HepG2 (cell line): ENCODE data around the gene TRIM67. TPM values are rescaled to one million over a fixed set of nuclear protein-coding genes. Genes with fewer than 3 reads are reported as not detected.
A peak's percentile ranks its signal among the peaks of the same experiment; 100 is the strongest.

Experiments
- ASH2L ChIP-seq: fragments of 300-600, 200-600 bp; sonication (generic); IDR thresholded peaks from 2 replicates; pipeline ENCODE4 v1.7.0; 2017; ENCODE audit warnings: low read depth, mild to moderate bottlenecking, moderate library complexity, mixed read lengths, low read length; ENCODE audit not compliant: insufficient read length
- BHLHE40 ChIP-seq: IDR thresholded peaks from 2 replicates; pipeline ENCODE4 v1.6.1; 2011; ENCODE audit warnings: low read length, improper control_type of control experiment
- HDAC1 ChIP-seq: sonication (generic); formaldehyde crosslinking; IDR thresholded peaks from 2 replicates; pipeline ENCODE4 v1.5.1; 2020; ENCODE audit warnings: mild to moderate bottlenecking, missing genetic modification reagents
- ISL2 ChIP-seq: sonication (generic); formaldehyde crosslinking; IDR thresholded peaks from 2 replicates; pipeline ENCODE4 v1.5.0; 2020; ENCODE audit warnings: missing genetic modification reagents
- MAFK ChIP-seq, 2 experiments: IDR thresholded peaks in 1 of 2; conservative IDR thresholded peaks in 1 of 2; 2 replicates each; pipeline ENCODE4 v1.6.1; 2011; ENCODE audit warnings: improper control_type of control experiment in 2 of 2, low read length in 2 of 2
- MEIS1 ChIP-seq: sonication (generic); formaldehyde crosslinking; IDR thresholded peaks from 2 replicates; pipeline ENCODE4 v1.9.0; 2021; ENCODE audit warnings: mild to moderate bottlenecking, missing genetic modification reagents, moderate library complexity, borderline replicate concordance
- RXRA ChIP-seq: sonication (generic); formaldehyde crosslinking; IDR thresholded peaks from 2 replicates; pipeline ENCODE4 v1.5.1; 2020; ENCODE audit warnings: missing genetic modification reagents
- ZBTB20 ChIP-seq: sonication (generic); formaldehyde crosslinking; IDR thresholded peaks from 2 replicates; pipeline ENCODE4 v1.8.1; 2023; ENCODE audit warnings: missing genetic modification reagents, low read depth, mild to moderate bottlenecking, borderline replicate concordance
- ZBTB8A ChIP-seq: sonication (generic); formaldehyde crosslinking; IDR thresholded peaks from 2 replicates; pipeline ENCODE4 v1.4.0; 2020; ENCODE audit warnings: mild to moderate bottlenecking, low read depth, missing genetic modification reagents, borderline replicate concordance
- ZNF230 ChIP-seq: sonication (generic); formaldehyde crosslinking; IDR thresholded peaks from 2 replicates; pipeline ENCODE4 v1.4.0; 2020; ENCODE audit warnings: mild to moderate bottlenecking, missing genetic modification reagents
- ZNF451 ChIP-seq: sonication (generic); formaldehyde crosslinking; IDR thresholded peaks from 2 replicates; pipeline ENCODE4 v1.5.0; 2020; ENCODE audit warnings: mild to moderate bottlenecking, missing genetic modification reagents
- ZNF607 ChIP-seq: sonication (generic); formaldehyde crosslinking; IDR thresholded peaks from 2 replicates; pipeline ENCODE4 v1.5.1; 2020; ENCODE audit warnings: missing genetic modification reagents, mild to moderate bottlenecking, borderline replicate concordance
- ZSCAN20 ChIP-seq: sonication (generic); formaldehyde crosslinking; IDR thresholded peaks from 2 replicates; pipeline ENCODE4 v1.4.0; 2020; ENCODE audit warnings: missing genetic modification reagents, mild to moderate bottlenecking, borderline replicate concordance
- ZZZ3 ChIP-seq: sonication (generic); formaldehyde crosslinking; IDR thresholded peaks from 2 replicates; pipeline ENCODE4 v1.4.0; 2020; ENCODE audit warnings: missing genetic modification reagents, mild to moderate bottlenecking, borderline replicate concordance
- polyA plus RNA-seq, 8 experiments: library from polyadenylated mRNA; depleted of rRNA in 3 of 8; stranded (reverse) in 7 of 8; unstranded in 1 of 8; fragments of >200 nt; fragmentation: Illumina TruSeq in 4 of 8; extraction: Trizol in 4 of 8; gene quantifications; 2 replicates each; pipeline versions ENCODE4 v1.2.1 to v1.2.3, GENCODE V29; 2011 to 2016; ENCODE audit warnings: low read depth in 4 of 8, missing spikeins in 1 of 8, mixed read lengths in 1 of 8; ENCODE audit not compliant: insufficient read depth in 1 of 8
- total RNA-seq, 5 experiments: library from RNA; depleted of rRNA; stranded (reverse); fragments of >200 nt; fragmentation: Illumina TruSeq; extraction: Trizol; gene quantifications; 2 replicates each; pipeline ENCODE4 v1.2.3, GENCODE V29; 2016; ENCODE audit warnings: low read depth in 1 of 5
- TF ChIP-seq, protein P1 (sequence below): IDR thresholded peaks from 2 replicates; pipeline ENCODE4 v1.4.0; 2020; ENCODE audit warnings: mild to moderate bottlenecking, missing genetic modification reagents
- TF ChIP-seq, protein P2 (sequence below): sonication (generic); formaldehyde crosslinking; IDR thresholded peaks from 2 replicates; pipeline ENCODE4 v1.8.0; 2022; ENCODE audit warnings: missing genetic modification reagents, low read depth, mild to moderate bottlenecking, borderline replicate concordance
- TF ChIP-seq, protein P3 (sequence below): sonication (generic); formaldehyde crosslinking; conservative IDR thresholded peaks from 2 replicates; pipeline ENCODE4 v1.4.0; 2020; ENCODE audit warnings: mild to moderate bottlenecking, missing genetic modification reagents, moderate library complexity
- TF ChIP-seq, protein P4 (sequence below): sonication (generic); formaldehyde crosslinking; IDR thresholded peaks from 2 replicates; pipeline ENCODE4 v1.9.0; 2021; ENCODE audit warnings: missing genetic modification reagents, borderline replicate concordance

The TRIM67 gene
- total and polyA plus RNA-seq, 2 of the 13 experiments (the other 11 are each of a cell fraction or from before 2014, with no cell fraction given): not detected

DNA sequence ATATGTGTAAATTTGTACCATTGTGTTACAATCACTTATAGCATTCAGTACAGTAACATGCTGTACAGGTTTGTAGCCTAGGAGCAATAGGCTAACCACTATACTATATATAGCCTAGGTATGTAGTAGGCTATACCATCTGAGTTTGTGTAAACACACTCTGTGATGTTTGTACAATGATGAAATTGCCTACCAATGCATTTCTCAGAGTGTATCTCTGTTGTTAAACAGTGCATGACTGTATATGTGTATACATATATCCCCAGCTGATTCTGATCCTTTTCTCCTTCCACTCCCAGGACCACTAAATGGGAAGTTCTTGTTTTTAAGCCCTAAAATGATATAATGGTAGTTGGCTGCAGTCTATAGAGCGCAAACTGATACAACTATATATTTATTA, 86.9 kb downstream of the TRIM67 start (continued):
- TF ChIP-seq ISL2 (CRISPR knock-in tag) (0 out of 2 replicates have a peak, but pooled peaks have one; percentile 22), ZSCAN20 (no peak), ZNF607 (CRISPR knock-in tag) (no peak), ZBTB8A (CRISPR knock-in tag) (no peak), BHLHE40 (no peak), HDAC1 (no peak), MEIS1 (no peak), ASH2L (no peak), MAFK (conservative IDR thresholded peaks at IDR 0.05 in 1 of 2, IDR thresholded peaks at IDR 0.05 in 1 of 2; ENCODE audit: low read length in 2 of 2) (peak; percentile 90 to 93), ZZZ3 (no peak), ZNF451 (CRISPR knock-in tag) (no peak), ZBTB20 (peak; percentile 87; the same call in 1 of the 2 replicates), RXRA (CRISPR knock-in tag) (no peak), ZNF230 (no peak)
- TF ChIP-seq, protein P1, sequence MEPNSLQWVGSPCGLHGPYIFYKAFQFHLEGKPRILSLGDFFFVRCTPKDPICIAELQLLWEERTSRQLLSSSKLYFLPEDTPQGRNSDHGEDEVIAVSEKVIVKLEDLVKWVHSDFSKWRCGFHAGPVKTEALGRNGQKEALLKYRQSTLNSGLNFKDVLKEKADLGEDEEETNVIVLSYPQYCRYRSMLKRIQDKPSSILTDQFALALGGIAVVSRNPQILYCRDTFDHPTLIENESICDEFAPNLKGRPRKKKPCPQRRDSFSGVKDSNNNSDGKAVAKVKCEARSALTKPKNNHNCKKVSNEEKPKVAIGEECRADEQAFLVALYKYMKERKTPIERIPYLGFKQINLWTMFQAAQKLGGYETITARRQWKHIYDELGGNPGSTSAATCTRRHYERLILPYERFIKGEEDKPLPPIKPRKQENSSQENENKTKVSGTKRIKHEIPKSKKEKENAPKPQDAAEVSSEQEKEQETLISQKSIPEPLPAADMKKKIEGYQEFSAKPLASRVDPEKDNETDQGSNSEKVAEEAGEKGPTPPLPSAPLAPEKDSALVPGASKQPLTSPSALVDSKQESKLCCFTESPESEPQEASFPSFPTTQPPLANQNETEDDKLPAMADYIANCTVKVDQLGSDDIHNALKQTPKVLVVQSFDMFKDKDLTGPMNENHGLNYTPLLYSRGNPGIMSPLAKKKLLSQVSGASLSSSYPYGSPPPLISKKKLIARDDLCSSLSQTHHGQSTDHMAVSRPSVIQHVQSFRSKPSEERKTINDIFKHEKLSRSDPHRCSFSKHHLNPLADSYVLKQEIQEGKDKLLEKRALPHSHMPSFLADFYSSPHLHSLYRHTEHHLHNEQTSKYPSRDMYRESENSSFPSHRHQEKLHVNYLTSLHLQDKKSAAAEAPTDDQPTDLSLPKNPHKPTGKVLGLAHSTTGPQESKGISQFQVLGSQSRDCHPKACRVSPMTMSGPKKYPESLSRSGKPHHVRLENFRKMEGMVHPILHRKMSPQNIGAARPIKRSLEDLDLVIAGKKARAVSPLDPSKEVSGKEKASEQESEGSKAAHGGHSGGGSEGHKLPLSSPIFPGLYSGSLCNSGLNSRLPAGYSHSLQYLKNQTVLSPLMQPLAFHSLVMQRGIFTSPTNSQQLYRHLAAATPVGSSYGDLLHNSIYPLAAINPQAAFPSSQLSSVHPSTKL (CRISPR knock-in tag): peak; percentile 57
- TF ChIP-seq, protein P2, sequence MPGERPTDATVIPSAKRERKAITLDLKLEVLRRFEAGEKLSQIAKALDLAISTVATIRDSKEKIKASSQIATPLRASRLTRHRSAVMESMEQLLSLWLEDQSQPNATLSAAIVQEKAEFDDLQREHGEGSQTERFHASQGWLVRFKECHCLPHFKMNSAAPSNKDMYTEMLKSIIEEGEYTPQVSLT (CRISPR knock-in tag): no peak
- TF ChIP-seq, protein P3, sequence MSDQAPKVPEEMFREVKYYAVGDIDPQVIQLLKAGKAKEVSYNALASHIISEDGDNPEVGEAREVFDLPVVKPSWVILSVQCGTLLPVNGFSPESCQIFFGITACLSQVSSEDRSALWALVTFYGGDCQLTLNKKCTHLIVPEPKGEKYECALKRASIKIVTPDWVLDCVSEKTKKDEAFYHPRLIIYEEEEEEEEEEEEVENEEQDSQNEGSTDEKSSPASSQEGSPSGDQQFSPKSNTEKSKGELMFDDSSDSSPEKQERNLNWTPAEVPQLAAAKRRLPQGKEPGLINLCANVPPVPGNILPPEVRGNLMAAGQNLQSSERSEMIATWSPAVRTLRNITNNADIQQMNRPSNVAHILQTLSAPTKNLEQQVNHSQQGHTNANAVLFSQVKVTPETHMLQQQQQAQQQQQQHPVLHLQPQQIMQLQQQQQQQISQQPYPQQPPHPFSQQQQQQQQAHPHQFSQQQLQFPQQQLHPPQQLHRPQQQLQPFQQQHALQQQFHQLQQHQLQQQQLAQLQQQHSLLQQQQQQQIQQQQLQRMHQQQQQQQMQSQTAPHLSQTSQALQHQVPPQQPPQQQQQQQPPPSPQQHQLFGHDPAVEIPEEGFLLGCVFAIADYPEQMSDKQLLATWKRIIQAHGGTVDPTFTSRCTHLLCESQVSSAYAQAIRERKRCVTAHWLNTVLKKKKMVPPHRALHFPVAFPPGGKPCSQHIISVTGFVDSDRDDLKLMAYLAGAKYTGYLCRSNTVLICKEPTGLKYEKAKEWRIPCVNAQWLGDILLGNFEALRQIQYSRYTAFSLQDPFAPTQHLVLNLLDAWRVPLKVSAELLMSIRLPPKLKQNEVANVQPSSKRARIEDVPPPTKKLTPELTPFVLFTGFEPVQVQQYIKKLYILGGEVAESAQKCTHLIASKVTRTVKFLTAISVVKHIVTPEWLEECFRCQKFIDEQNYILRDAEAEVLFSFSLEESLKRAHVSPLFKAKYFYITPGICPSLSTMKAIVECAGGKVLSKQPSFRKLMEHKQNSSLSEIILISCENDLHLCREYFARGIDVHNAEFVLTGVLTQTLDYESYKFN (CRISPR knock-in tag): no peak
- TF ChIP-seq, protein P4, sequence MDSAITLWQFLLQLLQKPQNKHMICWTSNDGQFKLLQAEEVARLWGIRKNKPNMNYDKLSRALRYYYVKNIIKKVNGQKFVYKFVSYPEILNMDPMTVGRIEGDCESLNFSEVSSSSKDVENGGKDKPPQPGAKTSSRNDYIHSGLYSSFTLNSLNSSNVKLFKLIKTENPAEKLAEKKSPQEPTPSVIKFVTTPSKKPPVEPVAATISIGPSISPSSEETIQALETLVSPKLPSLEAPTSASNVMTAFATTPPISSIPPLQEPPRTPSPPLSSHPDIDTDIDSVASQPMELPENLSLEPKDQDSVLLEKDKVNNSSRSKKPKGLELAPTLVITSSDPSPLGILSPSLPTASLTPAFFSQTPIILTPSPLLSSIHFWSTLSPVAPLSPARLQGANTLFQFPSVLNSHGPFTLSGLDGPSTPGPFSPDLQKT (CRISPR knock-in tag): no peak
